Cardiac muscle cell (in vitro differentiated cells and primary cell): ENCODE measurements around the gene GTPBP2. TPM values are rescaled to one million over a fixed set of nuclear protein-coding genes. Genes with fewer than 3 reads are reported as not detected.
"Not testable (repeated sequence)": the region's sequence is repeated elsewhere in the genome, so short reads cannot be mapped to it uniquely, and the experiment has no call there.

Source experiments
- DNase-seq, 2 donors: peaks; one replicate each; pipeline versions ENCODE4 v3.0.0 to v3.0.0-alpha.2; 2010 to 2017; ENCODE audit warnings: low read depth in 1 of 2, low spot score in 1 of 2
- H3K27ac ChIP-seq: fragments of 200-600 bp; sonication (generic); 2 replicates; pipeline ENCODE4 v1.5.1; 2016
- H3K27me3 ChIP-seq: fragments of 200-600 bp; sonication (generic); 2 replicates; pipeline ENCODE4 v1.6.0; 2016; ENCODE audit warnings: control low read depth
- H3K36me3 ChIP-seq: fragments of 200-600 bp; sonication (generic); 2 replicates; pipeline ENCODE4 v1.5.1; 2016; ENCODE audit warnings: control low read depth
- H3K4me1 ChIP-seq: fragments of 200-600 bp; sonication (generic); 2 replicates; pipeline ENCODE4 v1.8.1; 2017; ENCODE audit warnings: low read depth, mild to moderate bottlenecking, mixed run types
- H3K4me3 ChIP-seq: fragments of 200-600 bp; sonication (generic); 2 replicates; pipeline ENCODE4 v1.5.1; 2016; ENCODE audit warnings: mild to moderate bottlenecking
- H3K9me3 ChIP-seq: fragments of 200-600 bp; sonication (generic); 2 replicates; pipeline ENCODE4 v1.5.1; 2017; ENCODE audit warnings: low read depth, mild to moderate bottlenecking, control low read depth
- CTCF ChIP-seq: IDR thresholded peaks from 2 replicates; pipeline ENCODE4 v1.5.1; 2012; ENCODE audit warnings: low read depth, mild to moderate bottlenecking, low read length
- polyA plus RNA-seq: library from polyadenylated mRNA; unstranded; fragments of >200 nt; fragmentation: Nextera tagmentation; extraction: Ambion mirVana; gene quantifications from 2 replicates; pipeline ENCODE4 v1.2.1, GENCODE V29; 2016
- total RNA-seq: library from RNA; depleted of rRNA; stranded (reverse); fragments of >200 nt; gene quantifications from 2 replicates; pipeline ENCODE4 v1.2.3, GENCODE V29; 2016

GTPBP2 gene
- total and polyA plus RNA-seq, 2 experiments from 2014 or later: 16.4 to 63.6 TPM

GRCh38 chr6:43636308-43636659 is 7.2 kb upstream of the GTPBP2 start:
- TF ChIP-seq CTCF: no peak
- Histone ChIP-seq H3K9me3 (no peaks in the 10 kb centered on the region), H3K4me1 (peaks cover 16% of the 10 kb centered on the region), H3K27ac (peak overlapping the region; percentile 38), H3K4me3 (peak overlapping the region; percentile 72), H3K27me3 (no peaks in the 10 kb centered on the region), H3K36me3 (peaks cover 15% of the 10 kb centered on the region)
- peak; percentile 9 to 16 for DNase-seq

GRCh38 chr6:43635387-43636307 is 6.6 kb upstream of the GTPBP2 start, which contains the start of gene MAD2L1BP:
Gene MAD2L1BP (plus strand): TSS chr6:43635840. CDS start chr6:43635876, 36 bp downstream.
- H3K36me3 ChIP-seq: peaks cover 12% of the 10 kb centered on the region
- DNase-seq: peak; percentile 77 to 80
- no peaks in the 10 kb centered on the region for H3K27me3 ChIP-seq
- TF ChIP-seq CTCF: no peak
- H3K4me1 ChIP-seq: peaks cover 22% of the 10 kb centered on the region
- peak within 1 kb of the TSS; percentile 72 for H3K4me3 ChIP-seq
- H3K27ac ChIP-seq: peak within 1 kb of the TSS; percentile 38
- no peaks in the 10 kb centered on the region for H3K9me3 ChIP-seq

GRCh38 chr6:43634702-43635303 is 5.7 kb upstream of the GTPBP2 start:
- H3K27ac ChIP-seq: no peak overlapping the region

GRCh38 chr6:43633002-43633401 is 3.9 kb upstream of the GTPBP2 start:
- H3K27me3 ChIP-seq, H3K9me3 ChIP-seq, DNase-seq, H3K27ac ChIP-seq, H3K4me3 ChIP-seq, H3K36me3 ChIP-seq: not testable (repeated sequence)
- H3K4me1 ChIP-seq: peaks cover 23% of the 10 kb centered on the region

More at GRCh38 chr6:43634702-43635303, 5.7 kb upstream of the GTPBP2 start:
- no peak for DNase-seq
- no peaks in the 10 kb centered on the region for H3K27me3 ChIP-seq
- H3K4me1 ChIP-seq: peaks cover 27% of the 10 kb centered on the region
- H3K36me3 ChIP-seq: peaks cover 4% of the 10 kb centered on the region
- no peak overlapping the region for H3K4me3 ChIP-seq
- no peaks in the 10 kb centered on the region for H3K9me3 ChIP-seq
- no peak for TF ChIP-seq CTCF

GRCh38 chr6:43630980-43631619 is 2.0 kb upstream of the GTPBP2 start:
- peak overlapping the region; percentile 92 for H3K27ac ChIP-seq
- H3K27me3 ChIP-seq: no peaks in the 10 kb centered on the region
- TF ChIP-seq CTCF: no peak
- H3K4me1 ChIP-seq: peaks cover 14% of the 10 kb centered on the region
- no peak for DNase-seq
- no peaks in the 10 kb centered on the region for H3K9me3 ChIP-seq
- H3K4me3 ChIP-seq: no peak overlapping the region
- H3K36me3 ChIP-seq: peaks cover 2% of the 10 kb centered on the region
